GM18502 (cell line): ENCODE measurements around the gene ADCY7.

Experiments
- ATAC-seq: cut with Tn5 transposase; IDR thresholded peaks from one replicate; pipeline ENCODE4 v1.9.1; 2021; ENCODE audit warnings: mild to moderate bottlenecking; ENCODE audit not compliant: unreplicated experiment, poor library complexity

ADCY7 gene

GRCh38 chr16:50365791-50366575 lies 99.6 kb downstream of the ADCY7 start:
- ATAC-seq = no peak
